ENCODE data around the gene IMPG2.

GRCh38 chr3:101179637-101180036 lies 140.7 kb downstream of the IMPG2 start:
- TF ChIP-seq EZH2 (IDR thresholded peaks at IDR 0.05; ENCODE audit: insufficient read depth, poor library complexity, severe bottlenecking) (no peak), EZH2phosphoT487 (IDR thresholded peaks at IDR 0.05; ENCODE audit: insufficient read depth, low read depth) (no peak)

Data from GM23248 (cell line).